Smooth muscle cell (in vitro differentiated cells): ENCODE data around the gene PIGU. TPM values are rescaled to one million over a fixed set of nuclear protein-coding genes. Genes with fewer than 3 reads are reported as not detected.

ENCODE experiments used
- DNase-seq: peaks from one replicate; lab custom pipeline; 2025; ENCODE audit not compliant: unreplicated experiment; lab: John Stamatoyannopoulos, UW
- H2AFZ ChIP-seq: fragments of 200-600 bp; sonication (generic); 2 replicates; pipeline ENCODE4 v1.6.0; 2016; ENCODE audit warnings: antibody characterized with exemption, low read depth, mild to moderate bottlenecking
- H3F3A ChIP-seq: fragments of 200-600 bp; sonication (generic); 2 replicates; pipeline ENCODE4 v1.6.0; 2017; ENCODE audit warnings: antibody characterized with exemption, low read depth
- H3K27ac ChIP-seq: fragments of 200-600 bp; sonication (generic); 2 replicates; pipeline ENCODE4 v1.5.1; 2016; ENCODE audit warnings: low read depth, mild to moderate bottlenecking
- H3K27me3 ChIP-seq: fragments of 200-600 bp; sonication (generic); 2 replicates; pipeline ENCODE4 v1.6.1; 2016; ENCODE audit warnings: low read depth, mild to moderate bottlenecking
- H3K36me3 ChIP-seq: fragments of 200-600 bp; sonication (generic); 2 replicates; pipeline ENCODE4 v1.5.1; 2016; ENCODE audit warnings: low read depth
- H3K4me1 ChIP-seq: fragments of 200-600 bp; sonication (generic); 2 replicates; pipeline ENCODE4 v1.5.1; 2016; ENCODE audit warnings: low read depth
- H3K4me2 ChIP-seq: fragments of 200-600 bp; sonication (generic); 2 replicates; pipeline ENCODE4 v1.6.0; 2016; ENCODE audit warnings: mild to moderate bottlenecking
- H3K4me3 ChIP-seq: fragments of 200-600 bp; sonication (generic); 2 replicates; pipeline ENCODE4 v1.5.1; 2016; ENCODE audit warnings: mild to moderate bottlenecking
- H3K79me2 ChIP-seq: fragments of 200-600 bp; sonication (generic); 2 replicates; pipeline ENCODE4 v1.6.0; 2016; ENCODE audit warnings: low read depth, mild to moderate bottlenecking
- H3K9ac ChIP-seq: fragments of 200-600 bp; sonication (generic); 2 replicates; pipeline ENCODE4 v1.6.0; 2016; ENCODE audit warnings: low read depth
- H3K9me3 ChIP-seq: fragments of 200-600 bp; sonication (generic); replicated peaks from 2 replicates; pipeline ENCODE4 v1.5.1; 2016; ENCODE audit warnings: low read depth
- H4K20me1 ChIP-seq: fragments of 200-600 bp; sonication (generic); 2 replicates; pipeline ENCODE4 v1.6.0; 2016; ENCODE audit warnings: low read depth
- WGBS: methylation state at CpG from one replicate; pipeline ENCODE4 v1.1.7; 2016; ENCODE audit warnings: low lambda C conversion rate; 5-methylcytosine and 5-hydroxymethylcytosine counted together
- polyA plus RNA-seq: library from polyadenylated mRNA; unstranded; fragments of >200 nt; fragmentation: Nextera tagmentation; extraction: Ambion mirVana; gene quantifications from 2 replicates; pipeline ENCODE4 v1.2.1, GENCODE V29; 2016
- total RNA-seq: library from RNA; depleted of rRNA; stranded (reverse); fragments of >200 nt; gene quantifications from 2 replicates; pipeline ENCODE4 v1.2.3, GENCODE V29; 2014
- TF ChIP-seq, protein P1 (sequence below): fragments of 200-600 bp; sonication (generic); IDR thresholded peaks from 2 replicates; pipeline ENCODE4 v1.5.1; 2017; ENCODE audit warnings: borderline replicate concordance, mild to moderate bottlenecking, antibody characterized with exemption; ENCODE audit not compliant: insufficient read depth, poor library complexity, severe bottlenecking

Gene PIGU
- total and polyA plus RNA-seq, 2 experiments from 2014 or later: 46.5 to 50.2 TPM

GRCh38 chr20:34600892-34601653 is 75.8 kb downstream of the PIGU start:
- Histone ChIP-seq H3K4me3 (no peak overlapping the region), H4K20me1 (no peaks in the 10 kb centered on the region), H3K36me3 (no peaks in the 10 kb centered on the region), H3K79me2 (no peaks in the 10 kb centered on the region), H2AFZ (no peak overlapping the region), H3K4me1 (no peaks in the 10 kb centered on the region), H3K9ac (no peak overlapping the region), H3K4me2 (no peak overlapping the region), H3F3A (no peaks in the 10 kb centered on the region), H3K9me3 (no peaks in the 10 kb centered on the region), H3K27ac (no peak overlapping the region), H3K27me3 (no peaks in the 10 kb centered on the region)
- no peak for DNase-seq
- WGBS: 84% methylated on average over 9 of the region's 9 CpGs
- TF ChIP-seq, protein P1, sequence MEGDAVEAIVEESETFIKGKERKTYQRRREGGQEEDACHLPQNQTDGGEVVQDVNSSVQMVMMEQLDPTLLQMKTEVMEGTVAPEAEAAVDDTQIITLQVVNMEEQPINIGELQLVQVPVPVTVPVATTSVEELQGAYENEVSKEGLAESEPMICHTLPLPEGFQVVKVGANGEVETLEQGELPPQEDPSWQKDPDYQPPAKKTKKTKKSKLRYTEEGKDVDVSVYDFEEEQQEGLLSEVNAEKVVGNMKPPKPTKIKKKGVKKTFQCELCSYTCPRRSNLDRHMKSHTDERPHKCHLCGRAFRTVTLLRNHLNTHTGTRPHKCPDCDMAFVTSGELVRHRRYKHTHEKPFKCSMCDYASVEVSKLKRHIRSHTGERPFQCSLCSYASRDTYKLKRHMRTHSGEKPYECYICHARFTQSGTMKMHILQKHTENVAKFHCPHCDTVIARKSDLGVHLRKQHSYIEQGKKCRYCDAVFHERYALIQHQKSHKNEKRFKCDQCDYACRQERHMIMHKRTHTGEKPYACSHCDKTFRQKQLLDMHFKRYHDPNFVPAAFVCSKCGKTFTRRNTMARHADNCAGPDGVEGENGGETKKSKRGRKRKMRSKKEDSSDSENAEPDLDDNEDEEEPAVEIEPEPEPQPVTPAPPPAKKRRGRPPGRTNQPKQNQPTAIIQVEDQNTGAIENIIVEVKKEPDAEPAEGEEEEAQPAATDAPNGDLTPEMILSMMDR: no peak

- DNase-seq: no peak
- Histone ChIP-seq H3K9me3 (no peaks in the 10 kb centered on the region), H4K20me1 (no peaks in the 10 kb centered on the region), H3K4me2 (no peak overlapping the region), H3F3A (no peaks in the 10 kb centered on the region), H3K9ac (no peak overlapping the region), H3K79me2 (no peaks in the 10 kb centered on the region), H3K4me3 (no peak overlapping the region), H3K4me1 (no peaks in the 10 kb centered on the region), H3K27ac (no peak overlapping the region), H3K27me3 (no peaks in the 10 kb centered on the region), H2AFZ (no peak overlapping the region), H3K36me3 (no peaks in the 10 kb centered on the region)
- TF ChIP-seq, protein P1: no peak
- 94% methylated on average over 9 of the region's 9 CpGs for WGBS
Observed at GRCh38 chr20:34595377-34596184, 81.3 kb downstream of the PIGU start.

- Histone ChIP-seq H3K27ac (no peak overlapping the region), H3K9me3 (no peaks in the 10 kb centered on the region), H3F3A (peaks cover 5% of the 10 kb centered on the region), H3K4me3 (no peak overlapping the region), H2AFZ (no peak overlapping the region), H3K4me2 (no peak overlapping the region), H3K4me1 (peaks cover 6% of the 10 kb centered on the region), H3K9ac (no peak overlapping the region), H3K27me3 (no peaks in the 10 kb centered on the region), H3K79me2 (no peaks in the 10 kb centered on the region), H3K36me3 (no peaks in the 10 kb centered on the region), H4K20me1 (no peaks in the 10 kb centered on the region)
- TF ChIP-seq, protein P1: no peak
- no peak for DNase-seq
- WGBS: 98% methylated on average over 9 of the region's 9 CpGs
Observed at GRCh38 chr20:34586488-34587163, 90.3 kb downstream of the PIGU start.
